HCT116 (cell line): Measurements from ENCODE around the gene TPI1. TPM values are rescaled to one million over a fixed set of nuclear protein-coding genes. Genes with fewer than 3 reads are reported as not detected.

Experiments used
- ATAC-seq: fragments of 200-7000 bp; cut with Tn5 transposase; 2 replicates; pipeline ENCODE4 v1.9.1; 2020; ENCODE audit warnings: mild to moderate bottlenecking, moderate library complexity
- BruUV-seq: library from RNA; stranded (reverse); fragments of 400-500 nt; replicated peaks from 2 replicates; lab custom pipeline; 2021; lab: Mats Ljungman, UMichigan
- CTCF ChIA-PET: fragments of 300-600 bp; sonication (Branson Sonifier 250); formaldehyde crosslinking; loops from one replicate; lab custom pipeline; 2021; ENCODE audit warnings: antibody characterized with exemption; lab: Charles Lee
- POLR2A ChIA-PET: fragments of 300-600, 350-600 bp; sonication (Branson Sonifier 250); formaldehyde crosslinking; loops from one replicate; lab custom pipeline; 2021; ENCODE audit warnings: antibody characterized with exemption; lab: Charles Lee
- RAD21 ChIA-PET, 2 experiments: fragments of 300-600 bp; sonication (Branson Sonifier 250); formaldehyde crosslinking; loops; one replicate each; lab custom pipeline; 2023; ENCODE audit warnings: low total read pairs in 2 of 2; ENCODE audit not compliant: uncharacterized antibody in 2 of 2, unreplicated experiment in 2 of 2, low non-redundant PET in 1 of 2; lab: Charles Lee
- DNase-seq: peaks from one replicate; pipeline ENCODE4 v3.0.0-alpha.2; 2010; ENCODE audit warnings: low read depth, low spot score
- H2AFZ ChIP-seq: fragments of 200-600 bp; shearing (Covaris generic), sonication (generic); 2 replicates; pipeline ENCODE4 v1.6.1; 2017; ENCODE audit warnings: low read depth, mixed run types, mixed read lengths, antibody characterized with exemption, low read length; ENCODE audit not compliant: poor library complexity, severe bottlenecking
- H3K27ac ChIP-seq: 2 replicates; pipeline ENCODE4 v1.5.1; 2012; ENCODE audit warnings: low read depth, low read length
- H3K27me3 ChIP-seq: fragments of 200-600 bp; sonication (generic); 2 replicates; pipeline ENCODE4 v1.6.1; 2016; ENCODE audit warnings: mixed run types, low read length, mixed read lengths; ENCODE audit not compliant: insufficient read depth
- H3K36me3 ChIP-seq, 2 experiments: fragments of 200-500 bp in 1 of 2; fragments of 200-600 bp in 1 of 2; sonication (Bioruptor generic) in 1 of 2; sonication (generic) in 1 of 2; 2 replicates each; pipeline versions ENCODE4 v1.5.1 to v1.6.1; 2014 to 2016; ENCODE audit warnings: low read length in 2 of 2, inconsistent platforms in 1 of 2, mixed read lengths in 1 of 2, mixed run types in 1 of 2; ENCODE audit not compliant: insufficient read depth in 2 of 2, control insufficient read depth in 1 of 2
- H3K4me1 ChIP-seq, 2 experiments: fragments of 200-600 bp in 1 of 2; sonication (generic) in 1 of 2; 2 replicates each; pipeline versions ENCODE4 v1.5.1 to v1.6.1; 2012 to 2017; ENCODE audit warnings: low read length in 2 of 2, inconsistent platforms in 1 of 2, mild to moderate bottlenecking in 1 of 2, mixed read lengths in 1 of 2, mixed run types in 1 of 2, moderate library complexity in 1 of 2; ENCODE audit not compliant: insufficient read depth in 2 of 2, control insufficient read depth in 1 of 2
- H3K4me2 ChIP-seq: fragments of 200-600 bp; sonication (generic); 2 replicates; pipeline ENCODE4 v1.6.1; 2017; ENCODE audit warnings: mixed run types, low read length, mixed read lengths
- H3K4me3 ChIP-seq, 2 experiments: fragments of 200-600 bp in 1 of 2; sonication (generic) in 1 of 2; replicated peaks in 1 of 2; 2 replicates each; pipeline ENCODE4 v1.5.1; 2011 to 2016; ENCODE audit warnings: low read length in 2 of 2, control low read depth in 1 of 2, low read depth in 1 of 2, mild to moderate bottlenecking in 1 of 2, mixed read lengths in 1 of 2, mixed run types in 1 of 2
- H3K79me2 ChIP-seq: fragments of 200-600 bp; sonication (generic); 2 replicates; pipeline ENCODE4 v1.6.1; 2017; ENCODE audit warnings: mild to moderate bottlenecking, mixed run types, low read length, moderate library complexity, mixed read lengths; ENCODE audit not compliant: insufficient read depth
- H3K9ac ChIP-seq: fragments of 200-600 bp; sonication (generic); 2 replicates; pipeline ENCODE4 v1.6.1; 2016; ENCODE audit warnings: low read length, mixed read lengths
- H3K9me2 ChIP-seq: fragments of 200-600 bp; sonication (generic), shearing (Covaris generic); 2 replicates; pipeline ENCODE4 v1.6.1; 2017; ENCODE audit warnings: mixed run types, mild to moderate bottlenecking, moderate library complexity; ENCODE audit not compliant: insufficient read depth
- H3K9me3 ChIP-seq, 2 experiments: fragments of 200-500 bp in 1 of 2; fragments of 200-600 bp in 1 of 2; sonication (Bioruptor generic) in 1 of 2; sonication (generic) in 1 of 2; 2 replicates each; pipeline ENCODE4 v1.6.1; 2014 to 2017; ENCODE audit warnings: low read length in 2 of 2, mixed read lengths in 2 of 2, inconsistent platforms in 1 of 2, low read depth in 1 of 2, mild to moderate bottlenecking in 1 of 2, mixed run types in 1 of 2, moderate library complexity in 1 of 2; ENCODE audit not compliant: control insufficient read depth in 1 of 2, insufficient read depth in 1 of 2
- H4K20me1 ChIP-seq: fragments of 200-600 bp; sonication (generic), shearing (Covaris generic); 2 replicates; pipeline ENCODE4 v1.6.1; 2017; ENCODE audit warnings: mixed run types, mild to moderate bottlenecking, moderate library complexity; ENCODE audit not compliant: insufficient read depth
- CEBPB ChIP-seq: IDR thresholded peaks from 2 replicates; pipeline ENCODE4 v1.6.1; 2012; ENCODE audit warnings: low read depth
- CTCF ChIP-seq, 3 experiments: fragments of 200-600 bp in 1 of 3; sonication (generic) in 1 of 3; IDR thresholded peaks in 2 of 3; conservative IDR thresholded peaks in 1 of 3; 2 replicates each; pipeline ENCODE4 v1.5.1; 2012 to 2017; ENCODE audit warnings: low read depth in 2 of 3, low read length in 2 of 3, antibody characterized with exemption in 1 of 3, borderline replicate concordance in 1 of 3, control low read depth in 1 of 3, mild to moderate bottlenecking in 1 of 3, mixed read lengths in 1 of 3, mixed run types in 1 of 3, moderate library complexity in 1 of 3; ENCODE audit not compliant: insufficient read depth in 1 of 3
- EZH2 ChIP-seq: fragments of 200-600 bp; sonication (generic); IDR thresholded peaks from 2 replicates; pipeline ENCODE4 v1.6.1; 2017; ENCODE audit warnings: antibody characterized with exemption, mixed run types
- EZH2phosphoT487 ChIP-seq: fragments of 200-600 bp; IDR thresholded peaks from 2 replicates; pipeline ENCODE4 v1.6.1; 2018; ENCODE audit warnings: antibody characterized with exemption, borderline replicate concordance
- FOSL1 ChIP-seq: IDR thresholded peaks from 2 replicates; pipeline ENCODE4 v1.6.1; 2012; ENCODE audit warnings: low read depth
- MAX ChIP-seq: IDR thresholded peaks from 2 replicates; pipeline ENCODE4 v1.6.1; 2012
- POLR2A ChIP-seq: IDR thresholded peaks from 2 replicates; pipeline ENCODE4 v1.7.0; 2011; ENCODE audit warnings: borderline replicate concordance; ENCODE audit not compliant: insufficient read depth, insufficient read length; ENCODE audit errors: extremely low read depth
- POLR2AphosphoS5 ChIP-seq: IDR thresholded peaks from 2 replicates; pipeline ENCODE4 v1.6.1; 2011; ENCODE audit warnings: mild to moderate bottlenecking, low read depth, low read length, moderate library complexity
- SIN3A ChIP-seq: IDR thresholded peaks from 2 replicates; pipeline ENCODE4 v1.6.1; 2012; ENCODE audit warnings: low read depth
- TCF7L2 ChIP-seq: IDR thresholded peaks from 2 replicates; pipeline ENCODE4 v1.7.0; 2011; ENCODE audit warnings: borderline replicate concordance, inconsistent platforms; ENCODE audit not compliant: insufficient read depth, insufficient read length; ENCODE audit errors: extremely low read depth
- YY1 ChIP-seq: IDR thresholded peaks from 2 replicates; pipeline ENCODE4 v1.6.1; 2011; ENCODE audit warnings: low read length, low read depth, moderate library complexity, mild to moderate bottlenecking; ENCODE audit not compliant: insufficient replicate concordance; ENCODE audit errors: extremely low read depth
- ZBTB33 ChIP-seq: IDR thresholded peaks from 2 replicates; pipeline ENCODE4 v1.6.1; 2011; ENCODE audit warnings: mild to moderate bottlenecking, low read length, moderate library complexity; ENCODE audit not compliant: insufficient replicate concordance; ENCODE audit errors: extremely low read depth
- ZNF274 ChIP-seq: fragments of 200-500 bp; sonication (Bioruptor generic); IDR thresholded peaks from 2 replicates; pipeline ENCODE4 v1.6.1; 2014; ENCODE audit warnings: mild to moderate bottlenecking, low read depth, low read length, inconsistent platforms
- intact Hi-C: fragments of 100-400 bp; cut with micrococcal nuclease; formaldehyde crosslinking; loops from 2 replicates; pipeline ENCODE4 v1.10.0; 2022
- total RNA-seq: library from RNA; stranded (reverse); gene quantifications from one replicate; pipeline ENCODE4 v1.2.1, GENCODE V29; 2021; ENCODE audit not compliant: unreplicated experiment

TPI1 gene
- total RNA-seq, 1 experiment from 2014 or later: 1,068 TPM

DNA sequence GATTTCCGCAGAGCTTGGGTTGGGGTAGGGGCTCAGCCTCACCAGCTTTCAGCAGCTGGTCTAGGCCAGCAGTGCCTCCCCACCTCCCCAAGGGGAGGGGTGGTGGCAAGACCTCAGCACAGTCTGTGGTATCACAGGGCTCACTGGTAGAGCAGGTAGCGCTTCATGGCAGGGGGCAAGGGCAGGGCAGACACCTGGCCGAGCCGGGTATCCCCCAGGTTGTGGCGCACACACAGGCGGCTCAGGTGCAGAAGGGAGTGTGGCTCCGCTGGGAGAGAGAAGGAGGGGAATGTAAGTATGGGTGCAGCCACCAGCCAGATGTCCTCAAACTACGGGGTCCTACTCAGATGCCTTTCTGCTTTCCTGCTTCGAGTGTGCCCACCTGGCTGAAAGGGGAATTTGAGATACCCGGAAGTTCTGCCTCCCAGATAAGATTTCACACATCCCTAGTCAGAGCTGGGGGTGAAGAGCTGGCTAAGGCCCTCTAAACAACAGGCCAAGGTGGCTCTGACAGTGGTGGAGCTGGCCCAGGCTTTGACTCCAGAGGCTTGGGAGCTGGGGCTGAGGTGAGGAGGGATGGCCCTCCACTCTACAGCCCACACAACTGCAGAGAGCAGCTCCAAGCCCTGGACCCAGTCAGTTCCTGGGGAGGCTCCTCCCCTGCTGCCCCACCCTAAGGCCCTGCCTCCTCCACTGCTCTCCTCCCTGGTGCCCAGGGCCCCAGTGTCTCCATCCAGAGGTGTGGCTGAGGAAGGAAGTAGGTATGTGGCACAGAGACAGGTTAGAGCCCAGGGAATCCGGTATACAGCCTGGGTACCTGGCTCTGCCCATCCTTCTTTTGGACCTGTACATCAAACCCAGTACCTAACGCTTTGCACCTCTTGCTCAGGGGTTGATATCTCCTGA is 4.0 kb downstream of the TPI1 start:
- Histone ChIP-seq H2AFZ (no peak overlapping the region), H3K9ac (peak overlapping the region; percentile 86), H3K27ac (peak overlapping the region; percentile 96), H3K4me3 (peak overlapping the region; percentile 73 to 92), H3K27me3 (no peaks in the 10 kb centered on the region), H3K9me2 (no peaks in the 10 kb centered on the region), H3K9me3 (no peaks in the 10 kb centered on the region), H3K79me2 (peaks cover 57% of the 10 kb centered on the region), H3K36me3 (peaks cover 8 to 33% of the 10 kb centered on the region in 2 experiments; a peak in 2 of 4 replicates), H4K20me1 (peaks cover 12% of the 10 kb centered on the region; the same call in 1 of the 2 replicates), H3K4me2 (peak overlapping the region; percentile 92), H3K4me1 (peaks cover 28 to 59% of the 10 kb centered on the region in 2 experiments)
- ChIA-PET CTCF (interaction anchor here (1.5 to 4.1 kb wide), 12 partner anchors 13 to 242 kb away, joined by 3 to 30 read pairs (median 15); partner anchors contain the start of genes C1RL, CDCA3, MLF2 and USP5), POLR2A (interaction anchor here (0.6 to 10.9 kb wide), 7 partner anchors 19 to 94 kb away, joined by 3 to 186 read pairs (median 7); partner anchors contain the start of genes C12orf57, CDCA3, RNU7-1 and USP5), RAD21 (interaction anchor here in 1 of 2 experiments (0.6 kb wide), 1 partner anchor 73 kb away, joined by 4 read pairs; the partner anchor contains the start of gene C12orf57)
- no TSS peak for BruUV-seq
- intact Hi-C loops: loop anchor here (1.0 to 5.0 kb wide), 3 partner anchors 20 to 766 kb away; partner anchors contain the start of gene ATN1
- no peak for TF ChIP-seq FOSL1
- TF ChIP-seq CEBPB: no peak
- TF ChIP-seq ZNF274: no peak
- TF ChIP-seq POLR2A: peak; percentile 74
- TF ChIP-seq POLR2AphosphoS5: peak; percentile 86; the same call in 1 of the 2 replicates
- TF ChIP-seq EZH2: no peak
- TF ChIP-seq CTCF (IDR thresholded peaks at IDR 0.05 in 2 of 3, conservative IDR thresholded peaks at IDR 0.05 in 1 of 3; ENCODE audit: borderline replicate concordance in 1 of 3, insufficient read depth in 1 of 3, low read depth in 2 of 3, low read length in 2 of 3): peak in 1 of 3 experiments; percentile 12; a peak in 1 of 6 replicates
- no peak for TF ChIP-seq MAX
- no peak for TF ChIP-seq ZBTB33
- TF ChIP-seq YY1: no peak
- no peak for TF ChIP-seq SIN3A
- no peak for TF ChIP-seq EZH2phosphoT487
- TF ChIP-seq TCF7L2: no peak
- ATAC-seq (peak; percentile 49), DNase-seq (peak; percentile 56)
